Measurements from ENCODE around the gene OBSCN.
"Not testable (repeated sequence)": the region's sequence is repeated elsewhere in the genome, so short reads cannot be mapped to it uniquely, and the experiment has no call there.

Gene OBSCN

GRCh38 chr1:228188249-228188648 lies 19.6 kb upstream of the OBSCN start:
- DNase-seq = not testable (repeated sequence)

GRCh38 chr1:228190182-228190581 lies 17.7 kb upstream of the OBSCN start:
- DNase-seq = no peak

GRCh38 chr1:228190778-228191177 lies 17.1 kb upstream of the OBSCN start:
- DNase-seq = no peak

GRCh38 chr1:228194436-228194835 lies 13.4 kb upstream of the OBSCN start:
- DNase-seq = no peak

- no peak for DNase-seq
These were observed 12.7 kb upstream of the OBSCN start for GRCh38 chr1:228194921-228195812.

- DNase-seq = no peak
These were observed 10.2 kb upstream of the OBSCN start for GRCh38 chr1:228197555-228198147.

- no peak for DNase-seq
These were observed 8.8 kb upstream of the OBSCN start for GRCh38 chr1:228198977-228199590.

- DNase-seq = peak in 1 of 2 experiments; percentile 40
These were observed 2.9 kb upstream of the OBSCN start for GRCh38 chr1:228204958-228205357.

GRCh38 chr1:228205526-228206436 lies 2.1 kb upstream of the OBSCN start:
- peak in 1 of 2 experiments; percentile 9 for DNase-seq

GRCh38 chr1:228206582-228207351 lies 1.1 kb upstream of the OBSCN start:
- DNase-seq = no peak

- no peak for DNase-seq
These were observed 448 bp upstream of the OBSCN start for GRCh38 chr1:228207381-228207810.

GRCh38 chr1:228208831-228209551 lies 1.1 kb downstream of the OBSCN start:
- DNase-seq = no peak

GRCh38 chr1:228209657-228210056 lies 1.8 kb downstream of the OBSCN start:
- no peak for DNase-seq

GRCh38 chr1:228210076-228210651 lies 2.3 kb downstream of the OBSCN start:
- DNase-seq = no peak

GRCh38 chr1:228210712-228211530 lies 3.1 kb downstream of the OBSCN start:
- DNase-seq = no peak

GRCh38 chr1:228211531-228212414 lies 3.9 kb downstream of the OBSCN start:
- DNase-seq = no peak

- no peak for DNase-seq
These were observed 4.6 kb downstream of the OBSCN start for GRCh38 chr1:228212415-228212965.
